Neural cell (in vitro differentiated cells): ENCODE results near the gene PADI3. TPM values are rescaled to one million over a fixed set of nuclear protein-coding genes. Genes with fewer than 3 reads are reported as not detected.

Experiments used
- H2AFZ ChIP-seq: fragments of 200-600, 300-800 bp; sonication (generic), shearing (Covaris generic); 2 replicates; pipeline ENCODE4 v1.6.0; 2014; ENCODE audit warnings: low read depth, mild to moderate bottlenecking, antibody characterized with exemption, low read length, moderate library complexity
- H3F3A ChIP-seq: fragments of 200-600 bp; shearing (Covaris generic); 2 replicates; pipeline ENCODE4 v1.6.1; 2016; ENCODE audit warnings: mild to moderate bottlenecking, moderate library complexity, mixed read lengths, antibody characterized with exemption, low read length; ENCODE audit not compliant: insufficient read depth, poor library complexity, severe bottlenecking
- H3K27ac ChIP-seq: fragments of 200-600, 300-800 bp; sonication (generic), shearing (Covaris generic); 2 replicates; pipeline ENCODE4 v1.5.1; 2014; ENCODE audit warnings: mild to moderate bottlenecking, low read length, moderate library complexity
- H3K27me3 ChIP-seq: fragments of 300-800, 200-600 bp; sonication (generic), shearing (Covaris generic); 2 replicates; pipeline ENCODE4 v1.6.0; 2014; ENCODE audit warnings: mild to moderate bottlenecking, low read depth, low read length, moderate library complexity; ENCODE audit not compliant: insufficient read depth
- H3K36me3 ChIP-seq: fragments of 300-800, 200-600 bp; sonication (generic), shearing (Covaris generic); 2 replicates; pipeline ENCODE4 v1.5.1; 2014; ENCODE audit warnings: mild to moderate bottlenecking, antibody characterized with exemption, low read length, moderate library complexity; ENCODE audit not compliant: insufficient read depth
- H3K4me2 ChIP-seq: fragments of 300-800, 200-600 bp; sonication (generic), shearing (Covaris generic); 2 replicates; pipeline ENCODE4 v1.6.0; 2014; ENCODE audit warnings: mild to moderate bottlenecking, low read length
- H3K4me3 ChIP-seq: fragments of 300-800, 200-600 bp; sonication (generic), shearing (Covaris generic); 2 replicates; pipeline ENCODE4 v1.5.1; 2014; ENCODE audit warnings: mild to moderate bottlenecking, low read length, moderate library complexity
- H3K79me2 ChIP-seq: fragments of 200-600 bp; shearing (Covaris generic); replicated peaks from 2 replicates; pipeline ENCODE4 v1.6.0; 2014; ENCODE audit warnings: mild to moderate bottlenecking, low read length, moderate library complexity; ENCODE audit not compliant: insufficient read depth
- H3K9ac ChIP-seq: fragments of 300-800, 200-600 bp; sonication (generic), shearing (Covaris generic); 2 replicates; pipeline ENCODE4 v1.6.1; 2016; ENCODE audit warnings: mild to moderate bottlenecking, low read length, mixed read lengths
- H3K9me2 ChIP-seq: fragments of 200-600 bp; shearing (Covaris generic); 2 replicates; pipeline ENCODE4 v1.6.1; 2016; ENCODE audit warnings: mild to moderate bottlenecking, low read length, mixed read lengths; ENCODE audit not compliant: insufficient read depth
- H3K9me3 ChIP-seq: fragments of 200-600, 300-800 bp; sonication (generic), shearing (Covaris generic); 2 replicates; pipeline ENCODE4 v1.6.1; 2016; ENCODE audit warnings: mild to moderate bottlenecking, mixed run types, low read length, moderate library complexity, mixed read lengths
- H4K20me1 ChIP-seq: fragments of 200-600 bp; shearing (Covaris generic); 2 replicates; pipeline ENCODE4 v1.6.1; 2016; ENCODE audit warnings: mild to moderate bottlenecking, mixed run types; ENCODE audit not compliant: insufficient read depth
- EP300 ChIP-seq: fragments of 450-650 bp; conservative IDR thresholded peaks from 2 replicates; pipeline ENCODE4 v1.6.1; 2014; ENCODE audit warnings: antibody characterized with exemption, mild to moderate bottlenecking, moderate library complexity; ENCODE audit not compliant: poor library complexity, severe bottlenecking
- EZH2 ChIP-seq: fragments of 200-600, 300-800 bp; shearing (Covaris generic), sonication (generic); IDR thresholded peaks from 2 replicates; pipeline ENCODE4 v1.6.1; 2014; ENCODE audit warnings: antibody characterized with exemption, low read length, borderline replicate concordance, mild to moderate bottlenecking; ENCODE audit not compliant: insufficient read depth, poor library complexity, severe bottlenecking
- MXI1 ChIP-seq: fragments of 450-650 bp; conservative IDR thresholded peaks from 2 replicates; pipeline ENCODE4 v1.6.1; 2014; ENCODE audit warnings: antibody characterized with exemption, mild to moderate bottlenecking; ENCODE audit not compliant: poor library complexity, severe bottlenecking
- POLR2AphosphoS5 ChIP-seq: IDR thresholded peaks from 2 replicates; pipeline ENCODE4 v1.6.1; 2012
- RAD21 ChIP-seq: fragments of 450-650 bp; conservative IDR thresholded peaks from 2 replicates; pipeline ENCODE4 v1.6.1; 2014; ENCODE audit warnings: antibody characterized with exemption, mild to moderate bottlenecking, moderate library complexity
- SMC3 ChIP-seq: fragments of 450-650 bp; conservative IDR thresholded peaks from 2 replicates; pipeline ENCODE4 v1.6.1; 2014; ENCODE audit warnings: antibody characterized with exemption, mild to moderate bottlenecking, moderate library complexity; ENCODE audit not compliant: poor library complexity
- TAF1 ChIP-seq: IDR thresholded peaks from 2 replicates; pipeline ENCODE4 v1.6.1; 2012; ENCODE audit warnings: low read depth
- polyA plus RNA-seq: library from polyadenylated mRNA; depleted of rRNA; stranded (reverse); fragments of >200 nt; gene quantifications from 2 replicates; pipeline ENCODE4 v1.2.3, GENCODE V29; 2014
- TF ChIP-seq, protein P1 (sequence below): IDR thresholded peaks from 2 replicates; pipeline ENCODE4 v1.6.1; 2012; ENCODE audit warnings: borderline replicate concordance
- TF ChIP-seq, protein P2 (sequence below): fragments of 450-650 bp; IDR thresholded peaks from 2 replicates; pipeline ENCODE4 v1.5.1; 2014; ENCODE audit warnings: antibody characterized with exemption, mild to moderate bottlenecking, moderate library complexity; ENCODE audit not compliant: poor library complexity, severe bottlenecking

The PADI3 gene
- polyA plus RNA-seq, 1 donor from 2014 or later: not detected

DNA sequence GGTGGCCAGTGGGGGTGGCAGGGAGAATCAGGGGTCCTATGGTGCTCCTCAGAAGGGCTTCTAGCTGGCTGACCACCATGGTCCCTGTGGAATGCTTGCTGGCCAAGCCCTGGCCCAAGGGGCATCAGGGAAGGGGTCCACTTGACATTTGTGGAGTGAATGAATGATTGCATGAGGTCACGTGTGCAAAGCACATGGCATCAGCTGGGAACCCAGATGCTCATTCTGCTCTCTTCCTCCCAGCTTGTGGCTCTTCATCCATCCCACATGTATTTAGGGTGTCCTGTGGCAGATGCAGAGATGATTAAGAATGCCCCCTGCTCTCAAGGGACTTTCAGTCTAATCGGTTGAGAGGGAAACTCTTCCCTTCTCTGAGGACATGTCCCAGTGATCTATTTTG is 32.0 kb downstream of the PADI3 start:
- no peak overlapping the region for H3K4me2 ChIP-seq
- no peaks in the 10 kb centered on the region for H3K27me3 ChIP-seq
- no peaks in the 10 kb centered on the region for H3K9me3 ChIP-seq
- H3K79me2 ChIP-seq: no peaks in the 10 kb centered on the region
- H3F3A ChIP-seq: no peaks in the 10 kb centered on the region
- H2AFZ ChIP-seq: no peak overlapping the region
- no peak overlapping the region for H3K9ac ChIP-seq
- no peak overlapping the region for H3K27ac ChIP-seq
- H4K20me1 ChIP-seq: no peaks in the 10 kb centered on the region
- H3K4me3 ChIP-seq: no peak overlapping the region
- TF ChIP-seq EP300: no peak
- no peak for TF ChIP-seq TAF1
- no peak for TF ChIP-seq MXI1
- TF ChIP-seq EZH2: no peak
- no peak for TF ChIP-seq RAD21
- TF ChIP-seq POLR2AphosphoS5: no peak
- TF ChIP-seq SMC3: no peak
- TF ChIP-seq, protein P1, sequence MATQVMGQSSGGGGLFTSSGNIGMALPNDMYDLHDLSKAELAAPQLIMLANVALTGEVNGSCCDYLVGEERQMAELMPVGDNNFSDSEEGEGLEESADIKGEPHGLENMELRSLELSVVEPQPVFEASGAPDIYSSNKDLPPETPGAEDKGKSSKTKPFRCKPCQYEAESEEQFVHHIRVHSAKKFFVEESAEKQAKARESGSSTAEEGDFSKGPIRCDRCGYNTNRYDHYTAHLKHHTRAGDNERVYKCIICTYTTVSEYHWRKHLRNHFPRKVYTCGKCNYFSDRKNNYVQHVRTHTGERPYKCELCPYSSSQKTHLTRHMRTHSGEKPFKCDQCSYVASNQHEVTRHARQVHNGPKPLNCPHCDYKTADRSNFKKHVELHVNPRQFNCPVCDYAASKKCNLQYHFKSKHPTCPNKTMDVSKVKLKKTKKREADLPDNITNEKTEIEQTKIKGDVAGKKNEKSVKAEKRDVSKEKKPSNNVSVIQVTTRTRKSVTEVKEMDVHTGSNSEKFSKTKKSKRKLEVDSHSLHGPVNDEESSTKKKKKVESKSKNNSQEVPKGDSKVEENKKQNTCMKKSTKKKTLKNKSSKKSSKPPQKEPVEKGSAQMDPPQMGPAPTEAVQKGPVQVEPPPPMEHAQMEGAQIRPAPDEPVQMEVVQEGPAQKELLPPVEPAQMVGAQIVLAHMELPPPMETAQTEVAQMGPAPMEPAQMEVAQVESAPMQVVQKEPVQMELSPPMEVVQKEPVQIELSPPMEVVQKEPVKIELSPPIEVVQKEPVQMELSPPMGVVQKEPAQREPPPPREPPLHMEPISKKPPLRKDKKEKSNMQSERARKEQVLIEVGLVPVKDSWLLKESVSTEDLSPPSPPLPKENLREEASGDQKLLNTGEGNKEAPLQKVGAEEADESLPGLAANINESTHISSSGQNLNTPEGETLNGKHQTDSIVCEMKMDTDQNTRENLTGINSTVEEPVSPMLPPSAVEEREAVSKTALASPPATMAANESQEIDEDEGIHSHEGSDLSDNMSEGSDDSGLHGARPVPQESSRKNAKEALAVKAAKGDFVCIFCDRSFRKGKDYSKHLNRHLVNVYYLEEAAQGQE: no peak
- TF ChIP-seq, protein P2, sequence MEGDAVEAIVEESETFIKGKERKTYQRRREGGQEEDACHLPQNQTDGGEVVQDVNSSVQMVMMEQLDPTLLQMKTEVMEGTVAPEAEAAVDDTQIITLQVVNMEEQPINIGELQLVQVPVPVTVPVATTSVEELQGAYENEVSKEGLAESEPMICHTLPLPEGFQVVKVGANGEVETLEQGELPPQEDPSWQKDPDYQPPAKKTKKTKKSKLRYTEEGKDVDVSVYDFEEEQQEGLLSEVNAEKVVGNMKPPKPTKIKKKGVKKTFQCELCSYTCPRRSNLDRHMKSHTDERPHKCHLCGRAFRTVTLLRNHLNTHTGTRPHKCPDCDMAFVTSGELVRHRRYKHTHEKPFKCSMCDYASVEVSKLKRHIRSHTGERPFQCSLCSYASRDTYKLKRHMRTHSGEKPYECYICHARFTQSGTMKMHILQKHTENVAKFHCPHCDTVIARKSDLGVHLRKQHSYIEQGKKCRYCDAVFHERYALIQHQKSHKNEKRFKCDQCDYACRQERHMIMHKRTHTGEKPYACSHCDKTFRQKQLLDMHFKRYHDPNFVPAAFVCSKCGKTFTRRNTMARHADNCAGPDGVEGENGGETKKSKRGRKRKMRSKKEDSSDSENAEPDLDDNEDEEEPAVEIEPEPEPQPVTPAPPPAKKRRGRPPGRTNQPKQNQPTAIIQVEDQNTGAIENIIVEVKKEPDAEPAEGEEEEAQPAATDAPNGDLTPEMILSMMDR: no peak
- no peaks in the 10 kb centered on the region for H3K9me2 ChIP-seq
- no peaks in the 10 kb centered on the region for H3K36me3 ChIP-seq

DNA sequence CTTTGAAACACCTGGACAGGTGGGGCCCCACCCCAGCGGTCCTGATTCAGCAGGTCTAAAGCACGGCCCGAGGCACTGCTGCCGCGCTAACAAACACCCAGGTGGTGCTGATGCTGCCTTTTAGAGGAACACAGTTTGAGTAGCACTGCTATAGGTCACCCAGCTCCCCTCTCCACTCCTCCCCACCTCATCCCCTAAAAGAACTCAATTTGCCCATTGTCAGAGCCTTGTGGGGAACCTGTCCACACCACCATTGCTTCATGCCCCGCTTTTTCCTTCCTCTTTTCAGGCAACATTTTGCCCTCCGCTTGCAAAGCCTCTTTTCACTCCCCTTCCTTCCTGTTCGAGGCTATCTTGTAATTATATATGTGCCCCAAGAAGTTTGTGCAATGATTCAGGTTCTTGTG is 32.9 kb downstream of the PADI3 start:
- no peak overlapping the region for H2AFZ ChIP-seq
- no peak overlapping the region for H3K9ac ChIP-seq
- no peaks in the 10 kb centered on the region for H3F3A ChIP-seq
- H3K9me3 ChIP-seq: no peaks in the 10 kb centered on the region
- no peak overlapping the region for H3K4me3 ChIP-seq
- H3K36me3 ChIP-seq: no peaks in the 10 kb centered on the region
- no peaks in the 10 kb centered on the region for H3K27me3 ChIP-seq
- H3K27ac ChIP-seq: no peak overlapping the region
- no peaks in the 10 kb centered on the region for H4K20me1 ChIP-seq
- TF ChIP-seq SMC3: no peak
- no peak for TF ChIP-seq EP300
- TF ChIP-seq EZH2: no peak
- TF ChIP-seq, protein P1: no peak
- TF ChIP-seq, protein P2: no peak
- TF ChIP-seq RAD21: no peak
- no peak for TF ChIP-seq POLR2AphosphoS5
- TF ChIP-seq MXI1: no peak
- no peaks in the 10 kb centered on the region for H3K9me2 ChIP-seq
- no peaks in the 10 kb centered on the region for H3K79me2 ChIP-seq
- H3K4me2 ChIP-seq: no peak overlapping the region
